Measurements from ENCODE around the gene TRAF3IP3. TPM values are rescaled to one million over a fixed set of nuclear protein-coding genes. Genes with fewer than 3 reads are reported as not detected.

The TRAF3IP3 gene
- total RNA-seq, 1 experiment from 2014 or later = not detected

GRCh38 chr1:209766051-209766450, 10.2 kb downstream of the TRAF3IP3 start:
- no peak overlapping the region for H3K4me3 Mint-ChIP-seq (ENCODE audit: unreplicated experiment)
- H3K4me1 Mint-ChIP-seq (ENCODE audit: low read depth, unreplicated experiment) = no peaks in the 10 kb centered on the region
- no peaks in the 10 kb centered on the region for H3K36me3 Mint-ChIP-seq (ENCODE audit: insufficient read depth, unreplicated experiment)
- Histone ChIP-seq H3K36me3 (ENCODE audit: control insufficient read depth, insufficient read depth, low read length) (no peaks in the 10 kb centered on the region), H3K27me3 (replicated peaks; ENCODE audit: control insufficient read depth, insufficient read depth, low read length) (no peaks in the 10 kb centered on the region), H3K4me1 (no peaks in the 10 kb centered on the region), H3K4me3 (ENCODE audit: low read depth, low read length) (no peak overlapping the region), H3K9me3 (no peaks in the 10 kb centered on the region)
- BruUV-seq (replicated peaks) = no TSS peak
- ChIA-PET POLR2A (no interaction called here), CTCF (no interaction called here)
- TF ChIP-seq, protein P1, sequence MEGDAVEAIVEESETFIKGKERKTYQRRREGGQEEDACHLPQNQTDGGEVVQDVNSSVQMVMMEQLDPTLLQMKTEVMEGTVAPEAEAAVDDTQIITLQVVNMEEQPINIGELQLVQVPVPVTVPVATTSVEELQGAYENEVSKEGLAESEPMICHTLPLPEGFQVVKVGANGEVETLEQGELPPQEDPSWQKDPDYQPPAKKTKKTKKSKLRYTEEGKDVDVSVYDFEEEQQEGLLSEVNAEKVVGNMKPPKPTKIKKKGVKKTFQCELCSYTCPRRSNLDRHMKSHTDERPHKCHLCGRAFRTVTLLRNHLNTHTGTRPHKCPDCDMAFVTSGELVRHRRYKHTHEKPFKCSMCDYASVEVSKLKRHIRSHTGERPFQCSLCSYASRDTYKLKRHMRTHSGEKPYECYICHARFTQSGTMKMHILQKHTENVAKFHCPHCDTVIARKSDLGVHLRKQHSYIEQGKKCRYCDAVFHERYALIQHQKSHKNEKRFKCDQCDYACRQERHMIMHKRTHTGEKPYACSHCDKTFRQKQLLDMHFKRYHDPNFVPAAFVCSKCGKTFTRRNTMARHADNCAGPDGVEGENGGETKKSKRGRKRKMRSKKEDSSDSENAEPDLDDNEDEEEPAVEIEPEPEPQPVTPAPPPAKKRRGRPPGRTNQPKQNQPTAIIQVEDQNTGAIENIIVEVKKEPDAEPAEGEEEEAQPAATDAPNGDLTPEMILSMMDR (IDR thresholded peaks at IDR 0.05; ENCODE audit: insufficient read depth in 1 of 2, low read depth in 1 of 2, low read length in 1 of 2, severe bottlenecking in 1 of 2, unreplicated experiment in 1 of 2) = no peak
- peaks cover 9% of the 10 kb centered on the region for H3K9me3 Mint-ChIP-seq (ENCODE audit: unreplicated experiment)
- H3K27me3 Mint-ChIP-seq (ENCODE audit: insufficient read depth, unreplicated experiment) = no peaks in the 10 kb centered on the region
- no peak overlapping the region for H3K27ac Mint-ChIP-seq (ENCODE audit: unreplicated experiment)
- intact Hi-C loops (cut with micrococcal nuclease; ENCODE audit: unreplicated experiment) = no loop called here
- no peak for DNase-seq

- no peaks in the 10 kb centered on the region for H3K4me1 Mint-ChIP-seq (ENCODE audit: low read depth, unreplicated experiment)
- CTCF ChIA-PET = no interaction called here
Measured at GRCh38 chr1:209767096-209767495, 11.2 kb downstream of the TRAF3IP3 start.

DNA sequence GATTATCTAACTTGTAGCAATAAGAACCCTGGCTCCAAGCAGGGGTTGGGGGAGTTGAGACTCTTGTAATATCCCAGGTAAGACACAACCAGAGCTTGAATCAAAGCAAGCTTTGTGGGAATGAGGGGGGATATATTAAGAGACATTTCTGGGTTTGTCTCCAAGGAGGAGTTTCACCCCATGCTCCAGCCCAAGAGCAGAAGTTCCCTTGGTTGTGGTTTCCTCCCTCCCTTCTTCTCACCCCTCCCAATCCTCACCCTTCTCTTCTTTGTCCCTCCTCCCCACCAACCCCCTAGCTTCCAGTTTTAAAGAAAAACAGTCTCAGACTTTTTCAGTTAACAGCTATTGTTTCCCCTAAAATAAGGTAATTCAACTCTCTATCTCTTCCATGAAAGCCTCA, 11.9 kb downstream of the TRAF3IP3 start:
- no peaks in the 10 kb centered on the region for H3K27me3 Mint-ChIP-seq (ENCODE audit: insufficient read depth, unreplicated experiment)
- CTCF ChIA-PET = no interaction called here
- no peak overlapping the region for H3K4me3 Mint-ChIP-seq (ENCODE audit: unreplicated experiment)

More at GRCh38 chr1:209767096-209767495, 11.2 kb downstream of the TRAF3IP3 start:
- BruUV-seq (replicated peaks) = no TSS peak
- Mint-ChIP-seq H3K27me3 (ENCODE audit: insufficient read depth, unreplicated experiment) (no peaks in the 10 kb centered on the region), H3K4me3 (ENCODE audit: unreplicated experiment) (no peak overlapping the region), H3K27ac (ENCODE audit: unreplicated experiment) (no peak overlapping the region), H3K36me3 (ENCODE audit: insufficient read depth, unreplicated experiment) (no peaks in the 10 kb centered on the region), H3K9me3 (ENCODE audit: unreplicated experiment) (peaks cover 9% of the 10 kb centered on the region)
- TF ChIP-seq, protein P1 (IDR thresholded peaks at IDR 0.05; ENCODE audit: insufficient read depth in 1 of 2, low read depth in 1 of 2, low read length in 1 of 2, severe bottlenecking in 1 of 2, unreplicated experiment in 1 of 2) = no peak
- no peak overlapping the region for H3K4me3 ChIP-seq (ENCODE audit: low read depth, low read length)
- no peak for DNase-seq
- POLR2A ChIA-PET = no interaction called here
- no peaks in the 10 kb centered on the region for H3K27me3 ChIP-seq (replicated peaks; ENCODE audit: control insufficient read depth, insufficient read depth, low read length)
- no peaks in the 10 kb centered on the region for H3K36me3 ChIP-seq (ENCODE audit: control insufficient read depth, insufficient read depth, low read length)
- intact Hi-C loops (cut with micrococcal nuclease; ENCODE audit: unreplicated experiment) = no loop called here
- H3K9me3 ChIP-seq = no peaks in the 10 kb centered on the region
- no peaks in the 10 kb centered on the region for H3K4me1 ChIP-seq

More for the DNA sequence above, 11.9 kb downstream of the TRAF3IP3 start:
- Mint-ChIP-seq H3K27ac (ENCODE audit: unreplicated experiment) (no peak overlapping the region), H3K9me3 (ENCODE audit: unreplicated experiment) (peaks cover 9% of the 10 kb centered on the region), H3K4me1 (ENCODE audit: low read depth, unreplicated experiment) (no peaks in the 10 kb centered on the region), H3K36me3 (ENCODE audit: insufficient read depth, unreplicated experiment) (no peaks in the 10 kb centered on the region)
- no TSS peak for BruUV-seq (replicated peaks)
- Histone ChIP-seq H3K36me3 (ENCODE audit: control insufficient read depth, insufficient read depth, low read length) (no peaks in the 10 kb centered on the region), H3K27me3 (replicated peaks; ENCODE audit: control insufficient read depth, insufficient read depth, low read length) (no peaks in the 10 kb centered on the region), H3K4me3 (ENCODE audit: low read depth, low read length) (no peak overlapping the region), H3K9me3 (no peaks in the 10 kb centered on the region), H3K4me1 (no peaks in the 10 kb centered on the region)
- no peak for DNase-seq
- TF ChIP-seq, protein P1 (IDR thresholded peaks at IDR 0.05; ENCODE audit: insufficient read depth in 1 of 2, low read depth in 1 of 2, low read length in 1 of 2, severe bottlenecking in 1 of 2, unreplicated experiment in 1 of 2) = no peak
- intact Hi-C loops (cut with micrococcal nuclease; ENCODE audit: unreplicated experiment) = no loop called here
- POLR2A ChIA-PET = no interaction called here

Data from Caco-2 (cell line).